Stimulated activated naive B cell treated with anti-CD40 and anti-IgM and Interleukin-4, amounts not matched to agents 10 μg/mL and 1 μg/mL and 100 μg/mL, for 72 hours (primary cell): ENCODE measurements around the gene SAT2.
"Not testable (repeated sequence)": the region's sequence is repeated elsewhere in the genome, so short reads cannot be mapped to it uniquely, and the experiment has no call there.

Experiments used
- ATAC-seq, 2 donors: fragments of 150-1000 bp; cut with Tn5 transposase; replicated peaks; 2 replicates each; pipeline ENCODE4 v1.10.0; 2021; ENCODE audit warnings: moderate library complexity in 1 of 2
- DNase-seq: peaks from one replicate; pipeline ENCODE4 v3.0.0; 2021
- H3K27ac Mint-ChIP-seq: one replicate; pipeline ENCODE4 v1.8.0; 2022; ENCODE audit warnings: mild to moderate bottlenecking, mixed read lengths
- H3K27me3 Mint-ChIP-seq, 2 donors: one replicate each; pipeline ENCODE4 v1.8.0; 2022; ENCODE audit warnings: mixed read lengths in 2 of 2
- H3K36me3 Mint-ChIP-seq, 2 donors: one replicate each; pipeline ENCODE4 v1.8.0; 2022; ENCODE audit warnings: mixed read lengths in 2 of 2, mild to moderate bottlenecking in 1 of 2
- H3K4me1 Mint-ChIP-seq, 2 donors: one replicate each; pipeline ENCODE4 v1.8.0; 2022; ENCODE audit warnings: mixed read lengths in 2 of 2, mild to moderate bottlenecking in 1 of 2
- H3K4me3 Mint-ChIP-seq, 2 donors: one replicate each; pipeline ENCODE4 v1.8.0; 2022; ENCODE audit warnings: mild to moderate bottlenecking in 2 of 2, mixed read lengths in 2 of 2, moderate library complexity in 1 of 2
- H3K9me3 Mint-ChIP-seq, 2 donors: one replicate each; pipeline ENCODE4 v1.8.0; 2022; ENCODE audit warnings: mixed read lengths in 2 of 2, mild to moderate bottlenecking in 1 of 2

The SAT2 gene

DNA sequence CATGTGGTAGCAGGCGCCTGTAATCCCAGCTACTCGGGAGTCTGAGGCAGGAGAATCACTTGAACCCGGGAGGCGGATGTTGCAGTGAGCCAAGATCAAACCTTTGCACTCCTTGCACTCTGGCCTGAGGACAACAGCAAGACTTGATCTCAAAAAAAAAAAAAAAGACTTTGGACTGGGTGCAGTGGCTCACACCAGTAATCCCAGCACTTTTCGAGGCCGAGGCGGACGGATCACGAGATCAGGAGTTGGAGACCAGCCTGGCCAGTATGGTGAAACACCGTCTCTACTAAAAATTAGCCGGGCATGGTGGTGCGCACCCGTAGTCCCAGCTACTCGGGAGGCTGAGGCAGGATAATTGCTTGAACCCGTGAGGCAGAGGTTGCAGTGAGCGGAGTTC, 1.9 kb downstream of the SAT2 start:
- not testable (repeated sequence) for H3K27me3 Mint-ChIP-seq, H3K9me3 Mint-ChIP-seq, H3K27ac Mint-ChIP-seq, H3K4me3 Mint-ChIP-seq, DNase-seq, ATAC-seq
- H3K36me3 Mint-ChIP-seq = peaks cover 0 to 12% of the 10 kb centered on the region in 2 donors
- H3K4me1 Mint-ChIP-seq = peaks cover 9 to 14% of the 10 kb centered on the region in 2 donors

DNA sequence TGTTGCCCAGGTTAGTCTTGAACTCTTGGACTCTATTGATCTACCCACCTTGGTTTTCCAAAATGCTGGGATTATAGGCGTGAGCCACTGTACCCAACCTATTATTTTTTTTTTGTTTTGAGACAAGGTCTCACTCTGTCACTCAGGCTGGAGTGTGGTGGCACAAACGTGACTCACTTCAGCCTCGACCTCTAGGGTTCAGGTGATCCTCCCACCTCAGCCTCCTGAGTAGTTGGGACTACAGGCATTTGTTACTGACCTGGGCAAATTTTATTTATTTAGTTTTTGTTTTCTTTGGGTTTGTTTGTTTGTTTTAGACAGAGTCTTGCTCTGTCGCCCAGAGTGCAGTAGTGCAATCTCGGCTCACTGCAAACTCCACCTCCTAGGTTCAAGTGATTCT, 4.0 kb downstream of the SAT2 start:
- Mint-ChIP-seq H3K27ac (no peak overlapping the region), H3K4me3 (no peak overlapping the region), H3K27me3 (no peaks in the 10 kb centered on the region), H3K36me3 (peaks cover 0 to 12% of the 10 kb centered on the region in 2 donors), H3K9me3 (no peaks in the 10 kb centered on the region), H3K4me1 (peaks cover 9 to 14% of the 10 kb centered on the region in 2 donors)
- ATAC-seq = no peak
- DNase-seq = no peak

- no peak overlapping the region for H3K27ac Mint-ChIP-seq
- ATAC-seq = no peak
- no peaks in the 10 kb centered on the region for H3K9me3 Mint-ChIP-seq
Observed at GRCh38 chr17:7620835-7621234, 6.8 kb downstream of the SAT2 start.

GRCh38 chr17:7618608-7619007, 9.0 kb downstream of the SAT2 start:
- Mint-ChIP-seq H3K27ac (no peak overlapping the region), H3K36me3 (peaks cover 0 to 2% of the 10 kb centered on the region in 2 donors), H3K27me3 (no peaks in the 10 kb centered on the region), H3K9me3 (no peaks in the 10 kb centered on the region), H3K4me1 (peaks cover 3 to 6% of the 10 kb centered on the region in 2 donors), H3K4me3 (no peak overlapping the region)
- no peak for ATAC-seq
- no peak for DNase-seq

More at GRCh38 chr17:7620835-7621234, 6.8 kb downstream of the SAT2 start:
- H3K4me1 Mint-ChIP-seq = no peaks in the 10 kb centered on the region
- no peaks in the 10 kb centered on the region for H3K27me3 Mint-ChIP-seq
- no peak overlapping the region for H3K4me3 Mint-ChIP-seq
- DNase-seq = no peak
- H3K36me3 Mint-ChIP-seq = peaks cover 0 to 4% of the 10 kb centered on the region in 2 donors

DNA sequence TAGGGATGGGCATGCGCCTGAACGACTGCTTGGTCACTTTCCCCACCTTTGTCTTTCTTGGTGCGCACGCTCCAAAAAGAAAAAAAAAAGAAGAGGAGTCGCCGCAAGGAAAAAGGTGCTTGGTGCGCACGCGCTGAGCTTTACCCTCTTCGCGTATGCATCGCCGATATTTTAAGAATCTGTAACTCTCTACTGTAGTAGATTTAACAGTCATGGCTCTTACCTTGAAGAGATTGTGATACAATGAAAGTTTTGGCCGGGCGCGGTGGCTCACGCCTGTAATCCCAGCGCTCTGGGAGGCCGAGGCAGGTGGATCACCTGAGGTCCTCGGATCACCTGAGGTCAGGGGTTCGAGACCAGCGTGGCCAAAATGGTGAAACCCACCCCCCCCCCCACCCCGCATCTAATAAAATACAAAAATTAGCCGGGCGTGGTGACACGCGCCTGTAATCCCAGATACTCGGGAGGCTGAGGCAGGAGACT, 12.3 kb downstream of the SAT2 start:
- H3K9me3 Mint-ChIP-seq = no peaks in the 10 kb centered on the region
- no peak for DNase-seq
- peak overlapping the region; percentile 73 for H3K27ac Mint-ChIP-seq
- no peak for ATAC-seq
- H3K27me3 Mint-ChIP-seq = no peaks in the 10 kb centered on the region
- peaks cover 23 to 31% of the 10 kb centered on the region in 2 donors for H3K4me1 Mint-ChIP-seq
- H3K4me3 Mint-ChIP-seq = peak overlapping the region; percentile 77 to 88
- peaks cover 10 to 17% of the 10 kb centered on the region in 2 donors for H3K36me3 Mint-ChIP-seq

GRCh38 chr17:7614425-7615264, 13.0 kb downstream of the SAT2 start, which contains the start of gene FXR2:
Gene FXR2 (minus strand): TSS chr17:7614897. CDS start chr17:7614532, 365 bp downstream.
- DNase-seq = peak; percentile 99
- Mint-ChIP-seq H3K4me3 (peak within 1 kb of the TSS; percentile 88 to 93), H3K4me1 (peaks cover 23 to 31% of the 10 kb centered on the region in 2 donors), H3K27me3 (no peaks in the 10 kb centered on the region), H3K9me3 (no peaks in the 10 kb centered on the region), H3K27ac (peak within 1 kb of the TSS; percentile 93), H3K36me3 (peaks cover 11 to 19% of the 10 kb centered on the region in 2 donors)
- peak; percentile 90 to 95 for ATAC-seq

DNA sequence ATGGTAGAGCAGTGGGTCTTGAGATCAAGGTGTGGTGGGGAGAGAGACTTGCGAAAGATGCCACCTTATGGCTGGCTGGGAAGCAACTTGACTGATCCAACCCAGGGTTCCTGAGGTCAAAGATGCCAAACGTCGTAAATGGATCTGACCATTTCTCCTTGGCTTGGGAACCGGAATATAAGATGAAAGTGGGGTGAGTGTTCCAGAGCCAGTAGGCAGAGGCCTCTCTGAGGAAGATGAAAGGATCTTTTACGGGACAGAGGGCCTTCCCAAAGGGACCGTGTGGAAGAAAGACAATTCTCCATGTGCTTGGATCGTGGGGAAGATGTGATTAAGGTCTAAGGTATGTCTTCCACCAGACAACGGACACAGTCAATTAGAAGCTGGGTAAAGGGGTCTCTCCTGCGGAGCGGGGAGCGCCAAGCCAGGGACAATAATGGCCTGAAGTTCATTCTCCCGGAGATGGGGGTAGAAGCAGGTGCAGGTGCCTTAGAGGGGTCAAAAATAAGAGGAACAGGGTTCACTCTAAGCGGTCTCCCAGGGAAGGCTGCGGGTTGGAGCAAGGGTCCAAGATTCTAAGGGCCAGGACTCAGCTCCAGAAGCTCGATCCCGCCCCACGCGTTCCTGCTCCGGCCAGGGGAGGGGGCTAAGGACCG, 13.7 kb downstream of the SAT2 start:
- Mint-ChIP-seq H3K36me3 (peaks cover 14 to 22% of the 10 kb centered on the region in 2 donors), H3K9me3 (no peaks in the 10 kb centered on the region), H3K4me3 (peak overlapping the region; percentile 88 to 93), H3K27me3 (no peaks in the 10 kb centered on the region), H3K27ac (peak overlapping the region; percentile 93), H3K4me1 (peaks cover 27 to 31% of the 10 kb centered on the region in 2 donors)
- ATAC-seq (no peak), DNase-seq (no peak)

DNA sequence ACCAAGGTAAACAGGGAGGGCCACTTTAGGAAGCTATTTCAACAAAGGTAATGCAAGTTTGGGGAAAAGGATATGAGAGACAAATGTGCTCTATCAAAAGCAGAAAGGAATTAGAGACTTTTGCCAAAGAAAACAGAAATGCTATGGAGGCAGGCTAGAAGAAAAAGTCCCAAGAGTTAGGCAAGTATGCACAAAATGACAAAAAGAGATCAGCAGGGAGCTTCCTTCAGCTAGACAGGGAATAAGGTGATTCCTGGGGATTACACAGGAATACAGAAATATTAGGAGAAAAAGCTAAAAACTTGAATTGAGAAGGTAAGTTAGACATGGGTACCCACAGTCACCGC, 15.4 kb downstream of the SAT2 start:
- H3K9me3 Mint-ChIP-seq = no peaks in the 10 kb centered on the region
- H3K27ac Mint-ChIP-seq = no peak overlapping the region
- H3K36me3 Mint-ChIP-seq = peaks cover 14 to 22% of the 10 kb centered on the region in 2 donors
- no peaks in the 10 kb centered on the region for H3K27me3 Mint-ChIP-seq
- no peak for DNase-seq
- ATAC-seq = no peak
- peaks cover 27 to 31% of the 10 kb centered on the region in 2 donors for H3K4me1 Mint-ChIP-seq
- H3K4me3 Mint-ChIP-seq = peak overlapping the region; percentile 42 to 88

DNA sequence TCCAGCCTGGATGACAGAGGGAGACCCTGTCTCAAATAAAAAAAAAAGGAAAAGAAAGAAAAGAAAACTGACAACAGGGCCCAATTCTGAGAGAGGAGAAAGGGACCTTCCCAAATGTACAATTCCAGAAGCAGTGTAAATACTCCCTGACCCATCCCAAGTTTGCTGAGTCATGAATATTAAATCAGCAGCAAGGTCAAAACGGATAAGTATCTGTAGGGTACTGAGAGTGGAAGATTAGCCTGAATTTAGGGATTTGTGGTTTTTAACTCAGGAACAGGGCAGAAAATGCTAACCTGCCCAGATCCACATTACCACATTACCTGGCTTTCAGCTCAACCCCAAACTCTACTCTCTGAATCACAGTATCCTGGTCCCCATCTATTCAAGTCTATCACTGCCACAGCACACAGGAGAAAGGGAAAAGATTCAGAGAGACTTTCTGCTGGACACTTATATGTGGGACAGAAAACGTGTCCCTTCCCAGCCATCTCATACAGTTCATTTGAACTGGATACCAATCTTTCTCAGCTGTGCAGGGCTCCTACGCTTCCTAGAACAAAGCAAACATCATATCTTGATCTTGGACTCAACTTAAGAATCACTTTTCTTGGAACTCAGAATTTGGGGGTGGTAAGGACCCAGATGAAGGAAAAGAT, 15.9 kb downstream of the SAT2 start:
- peaks cover 27 to 31% of the 10 kb centered on the region in 2 donors for H3K4me1 Mint-ChIP-seq
- ATAC-seq = no peak

DNA sequence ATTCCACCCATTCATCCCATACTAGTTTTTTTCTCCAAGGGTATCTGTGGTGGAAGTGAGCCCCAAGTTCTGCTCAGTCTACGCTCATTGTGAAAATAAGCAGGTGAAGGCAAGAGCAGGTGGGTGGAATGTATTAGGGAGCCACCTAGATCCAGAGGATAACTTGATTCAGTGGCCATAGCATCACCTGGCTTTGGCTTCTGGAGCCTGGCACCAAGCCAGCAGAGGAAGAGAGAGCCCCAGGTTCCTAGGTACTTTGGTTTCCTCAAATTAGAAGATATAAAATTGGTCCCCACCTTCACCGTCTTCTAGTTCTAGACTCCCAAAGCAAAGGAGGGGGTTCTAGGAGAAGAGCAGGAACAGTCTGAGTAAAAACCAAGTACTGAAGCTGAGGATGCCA, 17.0 kb downstream of the SAT2 start:
- H3K4me3 Mint-ChIP-seq = no peak overlapping the region
- H3K36me3 Mint-ChIP-seq = peaks cover 19 to 31% of the 10 kb centered on the region in 2 donors
- ATAC-seq (no peak), DNase-seq (no peak)
- peaks cover 33 to 39% of the 10 kb centered on the region in 2 donors for H3K4me1 Mint-ChIP-seq
- peak overlapping the region; percentile 22 for H3K27ac Mint-ChIP-seq
- no peaks in the 10 kb centered on the region for H3K9me3 Mint-ChIP-seq
- H3K27me3 Mint-ChIP-seq = no peaks in the 10 kb centered on the region

More for the DNA sequence above, 15.9 kb downstream of the SAT2 start:
- H3K27ac Mint-ChIP-seq = no peak overlapping the region
- no peak for DNase-seq
- no peaks in the 10 kb centered on the region for H3K27me3 Mint-ChIP-seq
- no peaks in the 10 kb centered on the region for H3K9me3 Mint-ChIP-seq
- peaks cover 14 to 22% of the 10 kb centered on the region in 2 donors for H3K36me3 Mint-ChIP-seq
- peak overlapping the region; percentile 42 to 88 for H3K4me3 Mint-ChIP-seq

DNA sequence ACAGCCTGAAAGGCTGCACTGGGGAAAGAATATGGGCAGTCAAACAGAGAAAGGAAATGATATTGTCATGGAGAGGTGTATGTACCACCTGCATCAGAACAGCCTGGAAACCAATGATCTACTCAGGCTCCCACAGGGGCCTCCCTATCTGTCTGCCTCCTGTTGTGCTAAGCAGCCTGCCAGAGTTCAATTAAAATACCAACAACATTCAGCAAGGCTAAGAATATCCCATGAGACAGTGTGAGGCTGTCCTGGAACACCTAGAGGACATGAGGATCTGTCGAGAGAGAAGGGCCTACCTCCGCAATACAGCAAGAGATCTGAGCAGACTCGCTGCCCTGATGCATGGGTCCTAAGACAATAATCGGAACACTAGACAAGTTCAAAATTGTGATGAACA, 21.3 kb downstream of the SAT2 start:
- H3K4me1 Mint-ChIP-seq = peaks cover 10 to 15% of the 10 kb centered on the region in 2 donors
- H3K36me3 Mint-ChIP-seq = peaks cover 33 to 47% of the 10 kb centered on the region in 2 donors
- H3K27ac Mint-ChIP-seq = no peak overlapping the region
- DNase-seq (no peak), ATAC-seq (no peak)
- H3K9me3 Mint-ChIP-seq = no peaks in the 10 kb centered on the region
- H3K27me3 Mint-ChIP-seq = no peaks in the 10 kb centered on the region
- H3K4me3 Mint-ChIP-seq = no peak overlapping the region

GRCh38 chr17:7597561-7597960, 30.1 kb downstream of the SAT2 start:
- ATAC-seq, H3K9me3 Mint-ChIP-seq, H3K4me1 Mint-ChIP-seq, H3K27me3 Mint-ChIP-seq, H3K4me3 Mint-ChIP-seq, DNase-seq, H3K27ac Mint-ChIP-seq: not testable (repeated sequence)
- H3K36me3 Mint-ChIP-seq = peaks cover 60 to 67% of the 10 kb centered on the region in 2 donors

GRCh38 chr17:7593296-7593695, 34.3 kb downstream of the SAT2 start:
- Mint-ChIP-seq H3K4me3 (no peak overlapping the region), H3K4me1 (peaks cover 0 to 15% of the 10 kb centered on the region in 2 donors), H3K36me3 (peaks cover 54 to 65% of the 10 kb centered on the region in 2 donors), H3K9me3 (no peaks in the 10 kb centered on the region), H3K27ac (no peak overlapping the region), H3K27me3 (no peaks in the 10 kb centered on the region)
- DNase-seq (no peak), ATAC-seq (no peak)

- Mint-ChIP-seq H3K27ac (no peak overlapping the region), H3K36me3 (peaks cover 56 to 72% of the 10 kb centered on the region in 2 donors), H3K4me1 (peaks cover 0 to 21% of the 10 kb centered on the region in 2 donors), H3K27me3 (no peaks in the 10 kb centered on the region), H3K4me3 (no peak overlapping the region), H3K9me3 (no peaks in the 10 kb centered on the region)
- ATAC-seq = no peak
- no peak for DNase-seq
Observed at GRCh38 chr17:7592422-7593021, 35.1 kb downstream of the SAT2 start.
